HEK293 (cell line): ENCODE measurements around the gene UHRF1.

Experiments
- GLI2 ChIP-seq: fragments of 450-650 bp; formaldehyde crosslinking; IDR thresholded peaks from 2 replicates; pipeline ENCODE4; 2017; ENCODE audit warnings: missing biosample characterization, missing genetic modification characterization, low read depth, borderline replicate concordance
- GLIS2 ChIP-seq: fragments of 450-650 bp; formaldehyde crosslinking; IDR thresholded peaks from 2 replicates; pipeline ENCODE4 v1.5.1; 2016; ENCODE audit warnings: missing biosample characterization, missing genetic modification characterization
- HOXA7 ChIP-seq: sonication (generic); formaldehyde crosslinking; IDR thresholded peaks from 2 replicates; pipeline ENCODE4 v1.8.1; 2022; ENCODE audit warnings: missing genetic modification reagents, borderline replicate concordance
- IKZF3 ChIP-seq: fragments of 450-650 bp; IDR thresholded peaks from 2 replicates; pipeline ENCODE4 v1.5.0; 2018; ENCODE audit warnings: missing biosample characterization, mild to moderate bottlenecking, missing genetic modification characterization, moderate library complexity
- PRDM4 ChIP-seq: fragments of 450-650 bp; formaldehyde crosslinking; IDR thresholded peaks from 2 replicates; pipeline ENCODE4 v1.5.1; 2017; ENCODE audit warnings: missing biosample characterization, missing genetic modification characterization
- ZBTB20 ChIP-seq: fragments of 450-650 bp; formaldehyde crosslinking; IDR thresholded peaks from 2 replicates; pipeline ENCODE4 v1.5.1; 2016; ENCODE audit warnings: missing biosample characterization, missing genetic modification characterization
- ZBTB8A ChIP-seq: fragments of 450-650 bp; formaldehyde crosslinking; IDR thresholded peaks from 2 replicates; pipeline ENCODE4 v1.5.1; 2016; ENCODE audit warnings: missing biosample characterization, missing genetic modification characterization
- ZNF169 ChIP-seq: fragments of 450-650 bp; formaldehyde crosslinking; IDR thresholded peaks from 2 replicates; pipeline ENCODE4 v1.5.1; 2016; ENCODE audit warnings: missing biosample characterization, missing genetic modification characterization
- ZNF184 ChIP-seq: fragments of 450-650 bp; IDR thresholded peaks from 2 replicates; pipeline ENCODE4 v1.5.1; 2018; ENCODE audit warnings: missing biosample characterization, mild to moderate bottlenecking, missing genetic modification characterization
- ZNF214 ChIP-seq: fragments of 450-650 bp; formaldehyde crosslinking; IDR thresholded peaks from 2 replicates; pipeline ENCODE4 v1.5.1; 2017; ENCODE audit warnings: missing biosample characterization, mild to moderate bottlenecking, missing genetic modification characterization, borderline replicate concordance
- ZNF280C ChIP-seq: fragments of 450-650 bp; formaldehyde crosslinking; IDR thresholded peaks from 2 replicates; pipeline ENCODE4 v1.5.1; 2016; ENCODE audit warnings: missing biosample characterization, missing genetic modification characterization
- ZNF398 ChIP-seq: fragments of 450-650 bp; formaldehyde crosslinking; IDR thresholded peaks from 2 replicates; pipeline ENCODE4 v1.5.1; 2017; ENCODE audit warnings: missing biosample characterization, missing genetic modification characterization
- ZNF521 ChIP-seq: fragments of 450-650 bp; formaldehyde crosslinking; IDR thresholded peaks from 2 replicates; pipeline ENCODE4 v1.5.1; 2017; ENCODE audit warnings: missing biosample characterization, mild to moderate bottlenecking, missing genetic modification characterization
- ZNF610 ChIP-seq: fragments of 450-650 bp; formaldehyde crosslinking; IDR thresholded peaks from 2 replicates; pipeline ENCODE4 v1.5.1; 2016; ENCODE audit warnings: missing biosample characterization, missing genetic modification characterization, borderline replicate concordance
- ZNF629 ChIP-seq: fragments of 450-650 bp; formaldehyde crosslinking; IDR thresholded peaks from 2 replicates; pipeline ENCODE4 v1.5.1; 2017; ENCODE audit warnings: missing biosample characterization, missing genetic modification characterization
- ZNF660 ChIP-seq: fragments of 450-650 bp; IDR thresholded peaks from 2 replicates; pipeline ENCODE4 v1.5.1; 2018; ENCODE audit warnings: missing biosample characterization, mild to moderate bottlenecking, missing genetic modification characterization
- ZNF677 ChIP-seq: fragments of 450-650 bp; IDR thresholded peaks from 2 replicates; pipeline ENCODE4 v1.5.0; 2018; ENCODE audit warnings: missing biosample characterization, mild to moderate bottlenecking, missing genetic modification characterization, moderate library complexity
- ZXDB ChIP-seq: fragments of 450-650 bp; formaldehyde crosslinking; IDR thresholded peaks from 2 replicates; pipeline ENCODE4 v1.5.1; 2016; ENCODE audit warnings: missing biosample characterization, missing genetic modification characterization
- TF ChIP-seq, protein P1 (sequence below): fragments of 450-650 bp; formaldehyde crosslinking; conservative IDR thresholded peaks from 2 replicates; pipeline ENCODE4 v1.5.1; 2016; ENCODE audit warnings: low read depth, missing biosample characterization, missing genetic modification characterization
- TF ChIP-seq, protein P2 (sequence below): fragments of 450-650 bp; formaldehyde crosslinking; IDR thresholded peaks from 2 replicates; pipeline ENCODE4 v1.5.1; 2016; ENCODE audit warnings: missing biosample characterization, missing genetic modification characterization, borderline replicate concordance

UHRF1 gene

GRCh38 chr19:4911786-4912672 lies 2.7 kb downstream of the UHRF1 start (continued):
- TF ChIP-seq ZXDB (tag by site-specific recombination) (peak; percentile 65), HOXA7 (no peak), IKZF3 (tag by site-specific recombination) (no peak), ZBTB8A (tag by site-specific recombination) (peak; percentile 51; the same call in 1 of the 2 replicates), ZNF521 (tag by site-specific recombination) (no peak), ZNF660 (tag by site-specific recombination) (no peak; the same call in none of the 2 replicates), ZNF398 (no peak), ZNF214 (tag by site-specific recombination) (no peak), PRDM4 (tag by site-specific recombination) (0 out of 2 replicates have a peak, but pooled peaks have one; percentile 9), ZNF280C (tag by site-specific recombination) (no peak), ZNF610 (tag by site-specific recombination) (no peak), ZBTB20 (tag by site-specific recombination) (peak; percentile 54; the same call in 1 of the 2 replicates), ZNF629 (tag by site-specific recombination) (peak; percentile 44; the same call in 1 of the 2 replicates), ZNF184 (no peak), GLI2 (tag by site-specific recombination) (no peak), ZNF169 (tag by site-specific recombination) (no peak), GLIS2 (tag by site-specific recombination) (no peak), ZNF677 (tag by site-specific recombination) (no peak)
- TF ChIP-seq, protein P1, sequence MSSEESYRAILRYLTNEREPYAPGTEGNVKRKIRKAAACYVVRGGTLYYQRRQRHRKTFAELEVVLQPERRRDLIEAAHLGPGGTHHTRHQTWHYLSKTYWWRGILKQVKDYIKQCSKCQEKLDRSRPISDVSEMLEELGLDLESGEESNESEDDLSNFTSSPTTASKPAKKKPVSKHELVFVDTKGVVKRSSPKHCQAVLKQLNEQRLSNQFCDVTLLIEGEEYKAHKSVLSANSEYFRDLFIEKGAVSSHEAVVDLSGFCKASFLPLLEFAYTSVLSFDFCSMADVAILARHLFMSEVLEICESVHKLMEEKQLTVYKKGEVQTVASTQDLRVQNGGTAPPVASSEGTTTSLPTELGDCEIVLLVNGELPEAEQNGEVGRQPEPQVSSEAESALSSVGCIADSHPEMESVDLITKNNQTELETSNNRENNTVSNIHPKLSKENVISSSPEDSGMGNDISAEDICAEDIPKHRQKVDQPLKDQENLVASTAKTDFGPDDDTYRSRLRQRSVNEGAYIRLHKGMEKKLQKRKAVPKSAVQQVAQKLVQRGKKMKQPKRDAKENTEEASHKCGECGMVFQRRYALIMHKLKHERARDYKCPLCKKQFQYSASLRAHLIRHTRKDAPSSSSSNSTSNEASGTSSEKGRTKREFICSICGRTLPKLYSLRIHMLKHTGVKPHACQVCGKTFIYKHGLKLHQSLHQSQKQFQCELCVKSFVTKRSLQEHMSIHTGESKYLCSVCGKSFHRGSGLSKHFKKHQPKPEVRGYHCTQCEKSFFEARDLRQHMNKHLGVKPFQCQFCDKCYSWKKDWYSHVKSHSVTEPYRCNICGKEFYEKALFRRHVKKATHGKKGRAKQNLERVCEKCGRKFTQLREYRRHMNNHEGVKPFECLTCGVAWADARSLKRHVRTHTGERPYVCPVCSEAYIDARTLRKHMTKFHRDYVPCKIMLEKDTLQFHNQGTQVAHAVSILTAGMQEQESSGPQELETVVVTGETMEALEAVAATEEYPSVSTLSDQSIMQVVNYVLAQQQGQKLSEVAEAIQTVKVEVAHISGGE = no peak
- TF ChIP-seq, protein P2, sequence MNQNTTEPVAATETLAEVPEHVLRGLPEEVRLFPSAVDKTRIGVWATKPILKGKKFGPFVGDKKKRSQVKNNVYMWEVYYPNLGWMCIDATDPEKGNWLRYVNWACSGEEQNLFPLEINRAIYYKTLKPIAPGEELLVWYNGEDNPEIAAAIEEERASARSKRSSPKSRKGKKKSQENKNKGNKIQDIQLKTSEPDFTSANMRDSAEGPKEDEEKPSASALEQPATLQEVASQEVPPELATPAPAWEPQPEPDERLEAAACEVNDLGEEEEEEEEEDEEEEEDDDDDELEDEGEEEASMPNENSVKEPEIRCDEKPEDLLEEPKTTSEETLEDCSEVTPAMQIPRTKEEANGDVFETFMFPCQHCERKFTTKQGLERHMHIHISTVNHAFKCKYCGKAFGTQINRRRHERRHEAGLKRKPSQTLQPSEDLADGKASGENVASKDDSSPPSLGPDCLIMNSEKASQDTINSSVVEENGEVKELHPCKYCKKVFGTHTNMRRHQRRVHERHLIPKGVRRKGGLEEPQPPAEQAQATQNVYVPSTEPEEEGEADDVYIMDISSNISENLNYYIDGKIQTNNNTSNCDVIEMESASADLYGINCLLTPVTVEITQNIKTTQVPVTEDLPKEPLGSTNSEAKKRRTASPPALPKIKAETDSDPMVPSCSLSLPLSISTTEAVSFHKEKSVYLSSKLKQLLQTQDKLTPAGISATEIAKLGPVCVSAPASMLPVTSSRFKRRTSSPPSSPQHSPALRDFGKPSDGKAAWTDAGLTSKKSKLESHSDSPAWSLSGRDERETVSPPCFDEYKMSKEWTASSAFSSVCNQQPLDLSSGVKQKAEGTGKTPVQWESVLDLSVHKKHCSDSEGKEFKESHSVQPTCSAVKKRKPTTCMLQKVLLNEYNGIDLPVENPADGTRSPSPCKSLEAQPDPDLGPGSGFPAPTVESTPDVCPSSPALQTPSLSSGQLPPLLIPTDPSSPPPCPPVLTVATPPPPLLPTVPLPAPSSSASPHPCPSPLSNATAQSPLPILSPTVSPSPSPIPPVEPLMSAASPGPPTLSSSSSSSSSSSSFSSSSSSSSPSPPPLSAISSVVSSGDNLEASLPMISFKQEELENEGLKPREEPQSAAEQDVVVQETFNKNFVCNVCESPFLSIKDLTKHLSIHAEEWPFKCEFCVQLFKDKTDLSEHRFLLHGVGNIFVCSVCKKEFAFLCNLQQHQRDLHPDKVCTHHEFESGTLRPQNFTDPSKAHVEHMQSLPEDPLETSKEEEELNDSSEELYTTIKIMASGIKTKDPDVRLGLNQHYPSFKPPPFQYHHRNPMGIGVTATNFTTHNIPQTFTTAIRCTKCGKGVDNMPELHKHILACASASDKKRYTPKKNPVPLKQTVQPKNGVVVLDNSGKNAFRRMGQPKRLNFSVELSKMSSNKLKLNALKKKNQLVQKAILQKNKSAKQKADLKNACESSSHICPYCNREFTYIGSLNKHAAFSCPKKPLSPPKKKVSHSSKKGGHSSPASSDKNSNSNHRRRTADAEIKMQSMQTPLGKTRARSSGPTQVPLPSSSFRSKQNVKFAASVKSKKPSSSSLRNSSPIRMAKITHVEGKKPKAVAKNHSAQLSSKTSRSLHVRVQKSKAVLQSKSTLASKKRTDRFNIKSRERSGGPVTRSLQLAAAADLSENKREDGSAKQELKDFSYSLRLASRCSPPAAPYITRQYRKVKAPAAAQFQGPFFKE (tag by site-specific recombination) = no peak
